RWPE1 (cell line): ENCODE results near the gene MKLN1.

ENCODE experiments used
- CTCF ChIA-PET: fragments of 350-600 bp; sonication (Branson Sonifier 250); formaldehyde crosslinking; extraction: SDS; loops from one replicate; lab custom pipeline; 2021; lab: Yijun Ruan, JAX
- POLR2A ChIA-PET: fragments of 400-600 bp; formaldehyde crosslinking; extraction: SDS; loops from one replicate; lab custom pipeline; 2020; ENCODE audit warnings: antibody characterized with exemption; ENCODE audit not compliant: low non-redundant PET; lab: Yijun Ruan, JAX
- DNase-seq: peaks from one replicate; pipeline ENCODE4 v3.0.0; 2012; ENCODE audit warnings: low spot score
- H3K27ac ChIP-seq: fragments of 450-650 bp; 2 replicates; pipeline ENCODE4 v1.5.1; 2017
- CTCF ChIP-seq: fragments of 450-650 bp; conservative IDR thresholded peaks from 2 replicates; pipeline ENCODE4 v1.5.1; 2017; ENCODE audit warnings: low read depth, mild to moderate bottlenecking

Gene MKLN1

GRCh38 chr7:131327626-131328376 is at the start of gene MKLN1:
Gene MKLN1, plus strand, starts transcription at chr7:131327876. Its CDS starts 24 bp downstream, at chr7:131327900.
- POLR2A ChIA-PET: no interaction called here
- peak within 1 kb of the TSS; percentile 92 for H3K27ac ChIP-seq
- no peak for TF ChIP-seq CTCF
- peak; percentile 87 for DNase-seq
- CTCF ChIA-PET: interaction anchor here (0.6 kb wide), 2 partner anchors 14 to 252 kb away, joined by 3 to 4 read pairs; no protein-coding TSS in a partner anchor

GRCh38 chr7:131279044-131279443 is 48.6 kb upstream of the MKLN1 start:
- DNase-seq: no peak
- ChIA-PET CTCF (no interaction called here), POLR2A (no interaction called here)
- TF ChIP-seq CTCF: no peak
- no peak overlapping the region for H3K27ac ChIP-seq

GRCh38 chr7:131281266-131282048 is 46.2 kb upstream of the MKLN1 start:
- no peak for TF ChIP-seq CTCF
- CTCF ChIA-PET: no interaction called here
- no peak overlapping the region for H3K27ac ChIP-seq
- DNase-seq: no peak
- POLR2A ChIA-PET: no interaction called here

GRCh38 chr7:131284702-131285419 is 42.8 kb upstream of the MKLN1 start:
- CTCF ChIA-PET: interaction anchor here (0.7 kb wide), 1 partner anchor 160 kb away, joined by 3 read pairs; no protein-coding TSS in a partner anchor
- no peak overlapping the region for H3K27ac ChIP-seq
- DNase-seq: no peak
- TF ChIP-seq CTCF: no peak
- POLR2A ChIA-PET: no interaction called here

GRCh38 chr7:131285556-131285955 is 42.1 kb upstream of the MKLN1 start:
- H3K27ac ChIP-seq: no peak overlapping the region
- POLR2A ChIA-PET: no interaction called here
- no peak for TF ChIP-seq CTCF
- CTCF ChIA-PET: interaction anchor here (0.7 kb wide), 1 partner anchor 161 kb away, joined by 3 read pairs; no protein-coding TSS in a partner anchor
- DNase-seq: no peak

- POLR2A ChIA-PET: no interaction called here
- no peak for TF ChIP-seq CTCF
- no peak overlapping the region for H3K27ac ChIP-seq
- no peak for DNase-seq
- CTCF ChIA-PET: no interaction called here
Measured at GRCh38 chr7:131288450-131288849, 39.2 kb upstream of the MKLN1 start.
